ENCODE data around the gene RBM5.

The RBM5 gene

GRCh38 chr3:50100956-50101845, 12.5 kb downstream of the RBM5 start:
- H3K4me3 ChIP-seq (ENCODE audit: low read depth, low read length) = no peak overlapping the region
- DNase-seq (ENCODE audit: low read depth, low spot score) = peak; percentile 26
- in situ Hi-C loops (cut with HindIII; ENCODE audit: low sequenced_read_pairs) = no loop called here
- no peak for TF ChIP-seq CTCF (IDR thresholded peaks at IDR 0.05; ENCODE audit: low read depth, low read length)

GRCh38 chr3:50102558-50102957, 13.8 kb downstream of the RBM5 start:
- in situ Hi-C loops (cut with HindIII; ENCODE audit: low sequenced_read_pairs) = no loop called here
- DNase-seq (ENCODE audit: low read depth, low spot score) = no peak
- H3K4me3 ChIP-seq (ENCODE audit: low read depth, low read length) = no peak overlapping the region
- no peak for TF ChIP-seq CTCF (IDR thresholded peaks at IDR 0.05; ENCODE audit: low read depth, low read length)

- in situ Hi-C loops (cut with HindIII; ENCODE audit: low sequenced_read_pairs) = no loop called here
- no peak for TF ChIP-seq CTCF (IDR thresholded peaks at IDR 0.05; ENCODE audit: low read depth, low read length)
- H3K4me3 ChIP-seq (ENCODE audit: low read depth, low read length) = no peak overlapping the region
- DNase-seq (ENCODE audit: low read depth, low spot score) = no peak
Observed at GRCh38 chr3:50111757-50112156, 23.0 kb downstream of the RBM5 start.

DNA sequence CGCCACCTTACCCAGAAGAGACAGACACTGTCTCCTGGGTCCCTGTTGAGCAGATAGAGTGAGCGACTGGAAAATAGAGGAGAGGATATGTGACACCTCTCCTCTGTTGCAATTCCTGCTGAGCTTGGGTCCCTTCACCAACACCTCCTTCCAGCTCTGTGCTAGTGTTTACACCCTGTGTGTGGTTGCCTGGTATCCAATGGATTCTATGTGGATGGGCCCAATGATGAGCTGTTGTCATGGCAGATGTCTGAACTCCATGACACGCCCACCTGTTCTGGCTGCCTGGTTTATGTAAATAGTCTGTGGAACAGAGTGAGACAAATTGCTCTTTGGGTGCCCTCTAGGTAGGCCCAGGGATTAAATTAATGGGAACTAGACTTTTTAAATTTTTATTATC, 23.7 kb downstream of the RBM5 start:
- DNase-seq (ENCODE audit: low read depth, low spot score) = no peak
- H3K4me3 ChIP-seq (ENCODE audit: low read depth, low read length) = no peak overlapping the region
- no peak for TF ChIP-seq CTCF (IDR thresholded peaks at IDR 0.05; ENCODE audit: low read depth, low read length)
- in situ Hi-C loops (cut with HindIII; ENCODE audit: low sequenced_read_pairs) = no loop called here

GRCh38 chr3:50117120-50117519, 28.4 kb downstream of the RBM5 start:
- no peak for DNase-seq (ENCODE audit: low read depth, low spot score)
- no peak overlapping the region for H3K4me3 ChIP-seq (ENCODE audit: low read depth, low read length)
- no peak for TF ChIP-seq CTCF (IDR thresholded peaks at IDR 0.05; ENCODE audit: low read depth, low read length)
- in situ Hi-C loops (cut with HindIII; ENCODE audit: low sequenced_read_pairs) = no loop called here

DNA sequence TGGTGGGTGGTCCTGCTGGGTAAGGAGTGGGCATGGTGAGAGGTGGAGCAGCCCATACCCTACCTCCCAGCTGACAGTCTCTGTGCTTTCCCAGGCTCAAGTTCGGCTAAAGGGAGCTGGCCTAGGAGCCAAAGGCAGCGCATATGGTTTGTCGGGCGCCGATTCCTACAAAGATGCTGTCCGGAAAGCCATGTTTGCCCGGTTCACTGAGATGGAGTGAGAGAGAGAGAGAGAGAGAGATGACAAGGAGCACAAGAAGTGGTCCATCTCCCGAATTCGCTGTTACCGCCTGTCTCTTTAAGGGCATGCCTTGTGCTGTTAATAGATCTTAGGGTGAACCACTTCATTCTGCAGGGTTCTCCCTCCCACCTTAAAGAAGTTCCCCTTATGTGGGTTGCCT, 29.5 kb downstream of the RBM5 start:
- no peak for DNase-seq (ENCODE audit: low read depth, low spot score)
- in situ Hi-C loops (cut with HindIII; ENCODE audit: low sequenced_read_pairs) = no loop called here
- H3K4me3 ChIP-seq (ENCODE audit: low read depth, low read length) = no peak overlapping the region
- TF ChIP-seq CTCF (IDR thresholded peaks at IDR 0.05; ENCODE audit: low read depth, low read length) = no peak
